GM21723 (cell line): ENCODE results near the gene RTN4R.
"Not testable (repeated sequence)": the region's sequence is repeated elsewhere in the genome, so short reads cannot be mapped to it uniquely, and the experiment has no call there.

ENCODE experiments used
- ATAC-seq: cut with Tn5 transposase; IDR thresholded peaks from one replicate; pipeline ENCODE4 v1.9.1; 2021; ENCODE audit warnings: mild to moderate bottlenecking, moderate library complexity; ENCODE audit not compliant: unreplicated experiment

RTN4R gene

GRCh38 chr22:20272700-20273099 is 4.6 kb upstream of the RTN4R start:
- ATAC-seq: no peak

- no peak for ATAC-seq
These were observed 4.1 kb upstream of the RTN4R start for GRCh38 chr22:20272174-20272573.

DNA sequence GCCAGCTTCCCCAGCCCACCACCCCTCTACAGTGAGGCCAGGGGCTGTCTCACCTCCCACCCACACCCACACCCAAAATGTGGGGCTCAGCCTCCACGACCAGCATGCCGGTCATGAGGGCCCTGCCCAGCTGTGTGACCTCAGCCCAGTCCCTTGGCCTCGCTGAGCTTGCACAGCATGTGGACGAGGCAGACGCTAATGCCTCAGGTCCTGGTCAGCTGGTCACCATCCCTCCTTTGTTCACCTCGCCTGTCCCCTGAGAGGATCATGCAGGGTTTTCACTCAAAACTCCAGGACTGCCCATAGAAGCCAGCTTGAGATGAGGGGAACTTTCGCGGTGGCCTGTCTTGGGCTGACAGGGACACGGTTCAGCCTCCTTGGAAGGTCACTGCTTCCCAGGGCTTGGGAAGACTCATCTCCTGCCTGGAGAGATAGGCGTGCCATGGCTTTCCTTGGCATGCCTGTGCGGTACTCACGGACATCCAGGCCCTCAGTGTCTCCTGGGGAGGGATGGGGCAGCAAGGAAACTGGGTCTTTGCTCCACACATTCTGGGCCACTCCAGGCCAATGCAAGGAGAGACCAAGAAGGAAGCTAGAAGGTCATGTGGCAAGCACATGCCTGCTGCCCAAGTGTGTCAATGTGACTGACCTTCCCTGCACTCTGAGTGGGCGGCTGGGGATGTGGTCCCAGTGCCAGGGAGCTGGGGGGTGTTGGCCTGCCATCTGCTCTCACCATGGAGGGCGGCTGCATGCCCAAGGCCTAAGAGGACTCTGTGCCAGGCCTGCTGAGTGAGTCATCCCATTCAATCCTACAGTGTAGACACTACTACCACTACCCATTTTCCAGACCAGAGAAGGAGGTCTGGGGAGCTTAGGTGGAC is 3.2 kb upstream of the RTN4R start:
- ATAC-seq: no peak

- not testable (repeated sequence) for ATAC-seq
These were observed 2.3 kb upstream of the RTN4R start for GRCh38 chr22:20270190-20271113.

- ATAC-seq: not testable (repeated sequence)
These were observed 1.6 kb upstream of the RTN4R start for GRCh38 chr22:20269673-20270072.

DNA sequence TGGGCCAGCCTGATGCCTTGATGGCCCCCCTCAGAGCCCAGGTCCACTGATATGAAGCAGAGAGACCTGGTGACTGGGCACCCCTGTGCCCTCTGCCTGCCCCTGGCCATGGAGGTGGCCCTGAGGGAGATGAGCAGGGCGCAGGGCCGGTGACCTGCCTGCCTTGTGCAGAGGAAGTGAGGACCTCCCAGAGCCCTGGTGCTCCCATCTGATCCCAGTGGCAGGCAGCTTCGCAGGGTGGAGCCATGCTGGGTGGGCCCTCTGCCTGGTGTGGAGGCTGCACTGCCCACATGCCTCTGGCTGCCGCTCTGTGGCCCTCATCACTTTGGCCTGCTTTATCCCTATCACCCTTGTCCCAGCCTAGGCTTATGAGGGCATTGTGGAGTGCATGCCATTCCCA is 1.1 kb upstream of the RTN4R start:
- ATAC-seq: not testable (repeated sequence)

DNA sequence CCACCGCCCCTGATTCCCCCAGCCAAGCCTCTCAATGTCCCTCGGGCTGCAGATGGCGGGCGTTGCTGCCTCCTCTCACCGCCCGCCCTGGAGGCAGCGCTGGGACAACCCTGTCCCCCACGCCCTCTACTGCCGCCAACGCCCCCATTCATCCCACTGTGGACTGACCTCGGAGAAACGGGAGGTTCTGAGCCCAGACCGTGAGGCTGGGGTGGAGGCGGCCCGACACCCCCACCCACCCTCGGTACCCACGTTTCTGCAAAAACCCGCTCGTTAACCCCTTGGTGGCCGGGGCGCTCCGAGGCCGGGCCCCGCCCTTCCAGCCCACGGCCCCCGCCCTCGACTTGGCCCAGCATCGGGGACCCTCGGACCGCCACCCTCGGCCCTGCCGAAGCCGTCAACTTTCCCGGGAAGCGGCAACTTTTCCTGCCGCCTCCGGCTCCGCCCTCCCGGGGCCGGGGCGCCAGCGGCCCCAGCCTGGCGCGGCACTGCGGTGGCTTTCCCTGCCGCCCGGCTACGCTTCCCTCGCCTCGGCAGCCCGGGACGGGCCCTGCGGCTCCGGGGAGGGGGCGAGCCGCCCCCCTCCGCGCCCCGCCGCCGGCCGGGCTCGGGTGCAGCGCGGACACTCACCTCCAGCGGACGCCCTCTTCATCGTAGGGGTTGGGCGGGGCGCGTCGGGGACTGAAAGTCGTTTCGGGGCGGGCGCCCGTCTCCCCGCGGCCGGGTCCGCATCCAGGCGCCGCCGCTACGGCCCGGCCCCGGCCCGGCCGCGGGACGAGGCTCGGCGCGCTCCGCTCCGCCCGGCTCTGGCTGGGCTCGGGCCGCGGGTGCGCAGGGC is 458 bp downstream of the RTN4R start:
- no peak for ATAC-seq

- ATAC-seq: not testable (repeated sequence)
These were observed 1.3 kb downstream of the RTN4R start for GRCh38 chr22:20266667-20267440.

DNA sequence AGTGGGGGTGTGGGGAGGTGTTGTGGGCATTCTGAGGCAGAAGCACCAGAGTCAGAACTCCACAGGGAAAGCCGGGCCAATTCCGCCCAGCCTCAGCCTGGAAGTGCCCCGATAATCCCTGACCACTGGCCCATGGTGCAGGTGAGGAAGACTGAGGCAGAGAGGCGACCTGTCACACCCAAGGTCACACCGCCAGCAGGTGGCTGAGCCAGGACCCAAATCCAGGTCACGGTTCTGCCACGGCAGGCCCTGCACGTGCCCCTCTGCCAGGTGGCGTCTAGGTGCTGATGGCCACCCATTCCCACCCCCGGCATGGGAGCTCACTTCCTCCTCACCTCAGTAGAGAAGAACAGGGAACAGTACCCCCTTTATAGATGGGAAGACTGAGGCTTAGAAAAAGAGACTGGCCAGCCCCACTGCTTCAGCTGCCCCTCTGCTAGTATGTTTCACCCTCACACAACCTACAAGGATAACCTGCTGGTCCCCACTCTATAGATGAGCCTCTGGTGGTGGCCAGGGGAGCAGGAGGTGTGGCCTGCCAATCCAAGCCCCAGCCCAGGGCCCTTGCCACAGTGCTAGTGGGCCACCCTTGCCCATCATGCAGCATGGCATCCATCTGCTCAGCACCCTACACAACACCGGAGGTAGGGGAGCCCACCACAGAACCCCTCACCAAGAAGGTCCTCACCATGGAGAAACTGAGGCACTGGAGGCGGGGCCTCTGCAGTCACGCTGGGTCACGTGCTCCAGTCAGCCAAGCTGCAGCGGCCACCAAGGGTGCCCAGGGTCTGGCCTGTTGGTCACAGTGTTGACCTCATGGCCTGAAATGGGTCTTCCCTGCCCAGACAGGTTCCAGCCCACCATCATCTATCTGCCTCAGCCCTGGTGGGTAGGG is 2.1 kb downstream of the RTN4R start:
- not testable (repeated sequence) for ATAC-seq

DNA sequence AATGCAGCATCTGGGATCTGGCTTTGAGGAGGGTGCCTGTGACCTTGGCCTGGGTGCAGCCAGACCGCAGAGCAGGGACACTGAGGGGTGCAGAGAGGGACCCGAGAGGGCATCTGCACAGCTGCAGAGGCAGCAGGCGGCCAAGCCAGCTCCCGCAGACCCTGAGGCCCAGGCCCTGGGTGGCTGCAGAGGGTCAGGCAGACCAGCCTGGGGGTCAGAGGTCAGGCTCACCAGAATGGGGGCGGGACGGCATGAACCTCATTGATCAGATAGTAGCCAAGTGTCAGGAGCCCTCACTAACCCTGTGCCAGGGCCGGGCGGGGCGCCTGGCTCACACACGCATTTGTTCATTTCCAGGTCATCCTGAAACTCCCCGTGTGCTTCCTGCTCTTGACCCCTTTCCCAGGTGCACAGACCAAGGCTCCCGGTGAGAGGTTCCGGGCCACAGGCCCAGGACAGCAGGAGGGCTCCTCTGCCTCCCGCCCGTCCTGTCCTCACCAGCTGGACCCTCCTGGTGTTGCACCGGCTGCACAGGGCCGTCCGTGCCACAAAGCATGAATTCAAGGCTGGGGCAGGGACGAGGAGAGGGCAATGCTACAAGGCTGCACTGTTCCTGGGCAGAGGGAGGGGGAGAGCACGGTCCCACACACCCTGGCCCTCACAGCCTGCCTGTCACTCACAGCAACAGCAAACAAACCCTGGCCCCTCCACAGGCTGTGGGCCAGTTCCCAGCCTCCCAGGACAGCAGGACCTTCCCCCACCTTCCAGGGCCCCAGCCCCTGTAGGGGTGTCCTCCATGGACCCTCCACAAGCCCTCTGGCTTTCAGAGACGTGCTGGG is 3.3 kb downstream of the RTN4R start:
- ATAC-seq: no peak

- ATAC-seq: not testable (repeated sequence)
These were observed 4.5 kb downstream of the RTN4R start for GRCh38 chr22:20263404-20264281.

DNA sequence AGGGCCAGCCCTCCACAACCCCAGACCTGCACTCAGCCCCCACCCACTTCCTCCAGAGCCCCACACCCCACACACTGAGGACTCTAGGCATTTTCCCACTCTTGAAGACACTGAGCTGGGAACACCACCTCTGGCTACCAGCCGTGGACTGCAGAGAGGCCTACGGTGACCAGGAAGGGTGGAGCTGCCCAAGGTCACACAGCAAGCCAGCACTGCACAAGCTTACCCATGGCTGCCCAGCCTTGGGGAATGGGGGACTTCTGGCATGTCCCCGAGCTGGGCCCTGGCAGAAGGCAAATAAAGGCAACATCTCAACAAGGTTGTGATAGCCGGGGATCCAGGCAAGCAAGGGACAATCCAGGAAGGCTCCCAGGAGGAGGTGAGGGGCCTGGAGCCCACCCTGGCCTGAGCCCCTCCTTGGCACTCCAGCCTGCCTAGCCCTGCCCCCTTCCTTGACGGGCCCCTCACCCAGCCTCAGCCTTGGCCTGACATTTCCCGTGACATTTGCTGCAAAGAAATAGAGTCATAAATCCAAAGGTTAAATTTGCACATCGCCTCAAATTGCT is 5.5 kb downstream of the RTN4R start:
- no peak for ATAC-seq

DNA sequence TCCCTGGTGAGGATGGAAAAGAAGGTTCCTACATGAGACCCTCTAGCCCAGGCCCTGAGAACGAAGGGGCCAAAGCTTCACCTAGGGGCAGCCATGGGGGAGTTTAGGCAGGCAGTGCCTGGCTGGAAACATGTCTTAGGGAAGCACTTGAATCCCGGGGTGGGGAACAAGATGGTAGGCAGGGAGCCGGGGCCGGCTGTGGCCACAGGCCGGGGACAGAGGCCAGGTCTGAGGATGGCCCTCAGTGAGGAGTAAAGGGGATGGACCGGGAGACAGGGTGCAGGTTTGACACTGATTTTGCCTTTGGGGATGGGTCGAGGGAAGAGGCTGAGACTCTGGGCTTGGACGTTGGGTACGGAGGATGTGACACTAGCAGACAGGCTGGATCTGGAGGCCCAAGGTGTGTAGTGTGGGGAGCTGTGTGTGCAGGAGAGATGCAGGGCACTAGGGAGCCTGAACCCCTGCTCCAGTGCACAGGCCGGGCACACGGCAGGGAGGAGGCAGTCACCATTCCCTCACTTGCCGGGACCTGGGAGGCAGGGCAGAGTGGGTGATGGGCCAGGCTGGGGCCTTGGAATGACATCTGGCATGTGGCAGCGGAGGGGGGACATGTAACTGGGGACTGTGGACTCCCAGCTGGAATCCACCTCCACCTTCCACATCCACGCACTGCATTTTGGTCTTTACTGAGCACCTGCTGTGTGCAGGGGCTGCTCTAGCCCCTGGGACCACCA is 6.1 kb downstream of the RTN4R start:
- ATAC-seq: no peak

- no peak for ATAC-seq
These were observed 7.9 kb downstream of the RTN4R start for GRCh38 chr22:20260071-20260765.

DNA sequence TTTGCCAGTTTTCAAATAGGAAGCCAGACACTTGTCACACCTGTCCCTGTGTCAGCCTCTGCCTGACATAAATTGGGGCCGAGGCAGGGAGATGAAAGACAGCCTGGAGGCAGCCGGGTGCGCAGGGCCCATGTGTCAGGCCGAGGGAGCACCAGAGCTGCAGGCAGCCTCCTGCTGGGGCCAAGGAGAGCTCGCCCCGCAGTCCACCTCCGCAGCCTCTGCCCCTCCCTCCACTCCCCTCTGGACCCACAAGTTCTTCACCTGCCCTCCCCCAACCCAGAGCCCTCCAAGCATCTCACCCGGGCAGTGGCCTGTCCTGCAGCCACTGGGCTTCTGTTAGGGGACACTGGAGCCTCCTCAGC is 8.8 kb downstream of the RTN4R start:
- ATAC-seq: no peak
